C1 segment of cervical spinal cord (tissue), 14 donors: ENCODE results near the gene KCNH4.

Experiments used
- DNase-seq, 14 donors: peaks; one replicate each; lab custom pipeline; 2025; lab: John Stamatoyannopoulos, UW

Gene KCNH4

DNA sequence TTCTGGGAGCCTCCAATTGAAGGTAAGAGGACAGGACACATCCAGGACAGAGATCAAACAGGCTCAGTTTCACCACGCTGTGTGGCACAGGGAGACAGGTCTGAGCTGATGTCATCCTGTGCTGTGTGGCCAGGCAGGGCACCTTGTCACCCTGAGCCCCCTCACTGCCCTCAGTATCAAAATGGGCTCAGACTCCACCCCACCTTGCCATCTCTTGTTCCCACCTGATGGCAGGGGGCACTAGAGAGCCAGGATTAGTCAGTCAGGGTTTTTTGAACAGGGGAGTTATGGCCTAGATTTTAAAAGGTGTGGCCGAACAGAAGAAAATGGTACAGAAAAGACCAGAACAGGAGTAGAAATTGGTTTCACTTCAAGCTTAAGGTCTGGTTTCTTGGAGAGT, 62.4 kb downstream of the KCNH4 start:
- DNase-seq, result no peak

DNA sequence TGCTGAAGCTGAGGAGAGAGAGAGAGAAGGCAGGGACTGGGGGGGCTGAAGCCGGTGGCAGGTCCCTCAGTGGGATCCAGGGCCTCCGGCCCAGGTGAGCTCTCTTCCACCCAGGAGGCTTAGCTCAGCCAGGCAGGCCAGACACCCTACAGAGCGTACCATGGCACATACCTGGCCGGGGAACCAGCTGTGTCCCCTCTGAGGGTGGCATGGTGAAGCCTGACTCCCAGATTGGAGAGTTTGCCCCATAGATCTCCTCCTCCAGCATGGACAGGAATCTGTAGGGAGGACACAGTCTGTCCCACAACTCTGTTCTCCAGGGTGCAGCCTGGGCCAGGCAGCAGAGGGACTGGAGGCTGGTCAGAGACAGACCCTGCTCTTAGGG, 62.8 kb downstream of the KCNH4 start:
- no peak for DNase-seq

DNA sequence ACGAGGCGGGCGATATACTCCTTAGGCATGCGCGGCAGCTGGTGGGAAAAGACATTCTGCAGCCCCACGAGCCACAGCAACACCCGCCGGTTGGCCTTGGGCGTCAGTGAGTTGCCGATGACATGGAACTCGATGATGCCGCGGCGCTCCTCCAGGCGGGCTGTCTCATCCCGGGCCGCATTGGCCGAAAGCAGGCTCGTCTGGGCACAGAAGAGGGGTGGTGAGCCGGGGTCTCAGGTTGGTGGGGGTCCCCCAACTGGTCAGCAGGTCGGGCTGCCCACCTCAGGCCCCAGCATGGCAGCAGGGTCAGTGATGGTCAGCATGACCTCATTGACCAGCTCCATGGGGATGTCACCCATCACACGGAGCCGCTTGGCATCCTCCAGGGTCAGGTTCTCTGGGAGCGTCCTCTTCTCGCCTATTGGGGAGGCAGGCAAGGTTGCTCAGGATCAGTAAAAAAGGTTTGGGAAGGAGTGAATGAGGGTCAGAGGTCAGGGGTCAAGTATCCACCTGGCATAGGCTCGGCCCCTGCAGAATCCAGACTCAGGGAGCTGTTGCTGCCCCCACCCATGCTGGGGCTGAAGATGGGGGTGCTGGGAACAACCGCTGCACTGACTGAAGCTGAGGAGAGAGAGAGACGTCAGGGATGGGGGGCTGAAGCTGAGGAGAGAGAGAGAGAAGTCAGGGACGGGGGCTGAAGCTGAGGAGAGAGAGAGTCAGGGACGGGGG, 63.4 kb downstream of the KCNH4 start:
- DNase-seq, result no peak

DNA sequence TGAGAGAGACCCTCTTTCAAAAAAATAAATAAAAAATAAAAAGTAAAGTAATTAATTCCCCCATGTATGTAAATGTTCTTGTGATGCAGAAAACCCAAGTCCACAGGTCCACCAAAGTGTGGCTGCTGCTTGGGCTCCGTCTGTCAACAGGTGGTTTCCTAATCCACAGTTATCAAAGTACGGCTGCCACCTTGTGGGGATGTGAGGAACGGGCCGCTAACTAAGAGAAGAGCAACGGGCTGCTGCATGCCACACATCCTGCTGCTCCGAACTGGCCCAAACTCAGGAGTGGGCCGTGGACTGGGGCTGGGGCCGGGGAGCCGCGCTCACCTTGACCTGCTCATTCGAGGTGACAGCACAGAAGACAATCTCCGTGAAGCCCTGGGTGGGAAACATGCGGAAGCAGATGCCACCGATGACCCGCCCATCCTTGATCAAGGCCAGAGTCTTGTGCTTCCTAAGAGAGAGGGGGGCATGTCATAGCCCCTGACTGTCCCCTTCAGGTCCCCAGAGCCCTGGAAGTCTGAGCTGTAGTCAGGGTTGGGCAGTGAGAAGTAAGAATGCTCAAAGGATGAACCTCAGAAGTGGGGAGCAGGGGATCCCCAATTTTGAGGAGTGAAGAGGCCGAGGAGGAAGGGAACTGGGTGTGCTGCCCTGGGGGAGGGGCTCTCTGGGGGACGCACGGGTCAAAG, 64.1 kb downstream of the KCNH4 start:
- peak in 12 of 14 donors; percentile 16 to 54 (median 42) for DNase-seq

DNA sequence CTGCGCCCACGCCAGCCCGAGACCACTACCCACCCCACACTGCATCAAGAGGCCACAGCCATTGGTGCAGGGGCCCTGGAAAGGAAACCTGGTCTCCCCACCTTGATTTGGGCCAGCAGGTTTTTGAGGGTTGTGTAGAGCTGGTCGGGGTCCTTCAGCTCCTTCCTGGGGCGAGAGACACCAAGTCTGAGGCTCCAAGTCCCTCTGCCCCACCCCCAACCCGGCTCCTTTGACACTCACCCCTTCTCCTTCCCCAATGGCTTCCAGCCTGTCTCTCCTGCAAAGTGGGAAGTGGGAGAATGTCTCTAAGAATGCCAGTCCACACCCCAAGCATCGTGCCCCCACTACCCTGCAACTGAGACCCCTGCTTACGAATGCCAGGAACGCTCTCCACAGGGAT, 66.8 kb downstream of the KCNH4 start:
- no peak for DNase-seq

DNA sequence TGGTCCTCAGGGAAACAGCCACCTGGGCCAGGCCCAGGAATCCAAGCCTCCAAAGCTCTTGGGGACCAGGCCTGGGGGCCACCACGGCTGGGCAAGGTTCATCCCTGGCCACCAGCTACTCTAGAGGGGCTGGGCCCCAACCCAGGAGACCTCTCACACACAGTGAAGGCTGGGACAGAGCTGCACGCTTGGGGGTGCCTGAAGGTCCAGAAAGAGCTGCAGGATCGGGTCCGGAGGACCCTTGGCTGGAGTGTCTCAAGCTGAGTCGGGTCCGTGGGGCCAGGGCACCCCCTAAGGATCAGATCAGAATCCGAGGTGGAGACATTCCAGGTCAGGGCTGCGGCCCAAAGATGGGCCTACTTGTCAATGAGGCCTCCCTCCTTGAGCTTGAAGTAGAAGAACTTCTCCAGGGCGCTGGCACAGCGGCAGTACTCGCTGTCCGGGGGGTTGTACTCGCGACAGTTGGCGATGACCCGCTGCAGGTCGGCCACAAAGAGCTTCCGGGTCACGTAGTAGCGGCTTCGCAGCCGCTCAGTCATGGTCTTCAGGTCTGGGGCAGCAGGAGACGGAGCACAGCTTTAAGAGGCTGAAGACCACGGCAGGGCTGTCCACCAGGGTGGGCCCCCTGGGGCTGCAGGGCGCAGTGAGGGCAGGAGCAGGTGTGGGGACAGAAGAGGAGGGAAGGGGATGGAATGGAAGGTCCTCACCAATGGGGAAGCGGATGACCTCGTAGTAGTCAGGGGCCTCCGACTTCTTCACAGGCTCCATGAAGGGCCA, 67.5 kb downstream of the KCNH4 start:
- DNase-seq, result no peak

DNA sequence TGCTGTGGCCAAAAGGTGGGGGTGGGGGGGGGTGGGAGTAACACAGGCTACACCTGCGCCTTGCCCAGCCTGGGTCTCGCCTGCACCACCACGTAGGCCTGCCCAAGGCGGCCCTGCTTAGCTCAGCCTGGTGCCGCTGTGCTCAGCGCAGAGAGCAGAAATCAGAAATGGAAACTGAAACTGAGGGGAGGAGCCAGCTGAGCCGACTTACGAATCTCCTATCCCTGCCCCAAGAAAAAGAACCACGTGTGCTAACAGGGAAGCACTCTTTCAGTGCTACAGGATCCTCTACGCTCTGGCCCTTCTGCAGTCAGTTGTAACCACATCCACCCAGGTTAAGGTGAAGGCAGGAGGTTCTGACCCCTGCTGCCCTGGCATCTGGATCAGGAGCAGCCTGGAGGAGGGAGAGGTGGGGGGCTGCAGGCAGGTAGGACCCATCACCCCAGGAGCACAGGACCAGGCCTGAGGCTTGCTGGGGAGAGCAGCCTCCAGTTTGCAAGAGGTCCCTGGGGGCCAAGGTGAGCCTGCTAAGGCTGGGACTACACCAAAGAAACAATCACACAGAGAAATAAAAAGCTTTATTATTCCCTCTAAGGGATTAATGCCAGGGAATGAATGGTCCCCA, 68.3 kb downstream of the KCNH4 start, which contains the start of gene DHX58:
Gene DHX58, minus strand, starts transcription at position 163 of the 625 bp plus-strand sequence. CDS start 822 bp downstream, outside the sequence.
- peak in 12 of 14 donors; percentile 11 to 73 (median 48) for DNase-seq

DNA sequence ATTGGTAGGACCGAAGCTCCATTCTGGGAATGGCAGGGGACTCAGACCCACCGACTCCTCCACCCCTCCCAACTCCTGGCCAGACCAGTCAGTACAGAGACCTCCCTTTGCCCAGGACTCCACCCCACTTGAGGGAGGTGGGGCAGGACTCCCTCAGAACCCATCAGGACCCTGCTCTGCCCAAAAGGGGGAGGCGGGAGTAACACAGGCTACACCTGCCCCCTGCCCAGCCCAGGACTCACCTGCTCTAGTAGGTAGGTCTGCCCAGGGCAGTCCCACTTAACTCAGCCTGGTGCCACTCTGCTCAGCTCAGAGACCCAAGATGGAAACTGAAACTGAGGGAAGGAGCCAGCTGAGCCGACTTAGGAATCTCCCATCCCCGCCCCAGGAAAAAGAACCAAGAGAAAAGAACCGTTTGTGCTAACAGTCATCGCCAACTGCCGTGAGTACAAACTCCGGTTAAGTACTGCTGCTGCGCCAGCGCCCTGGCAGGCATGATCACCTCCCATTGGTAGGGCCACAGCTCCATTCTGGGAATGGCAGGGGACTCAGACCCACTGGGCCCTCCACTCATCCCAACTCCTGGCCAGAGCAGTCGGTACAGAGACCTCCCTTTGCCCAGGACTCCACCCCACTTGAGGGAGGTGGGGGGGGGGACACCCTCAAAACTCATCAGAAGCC, 68.9 kb downstream of the KCNH4 start:
- DNase-seq, result peak in 5 of 14 donors; percentile 44 to 73 (median 49)

DNA sequence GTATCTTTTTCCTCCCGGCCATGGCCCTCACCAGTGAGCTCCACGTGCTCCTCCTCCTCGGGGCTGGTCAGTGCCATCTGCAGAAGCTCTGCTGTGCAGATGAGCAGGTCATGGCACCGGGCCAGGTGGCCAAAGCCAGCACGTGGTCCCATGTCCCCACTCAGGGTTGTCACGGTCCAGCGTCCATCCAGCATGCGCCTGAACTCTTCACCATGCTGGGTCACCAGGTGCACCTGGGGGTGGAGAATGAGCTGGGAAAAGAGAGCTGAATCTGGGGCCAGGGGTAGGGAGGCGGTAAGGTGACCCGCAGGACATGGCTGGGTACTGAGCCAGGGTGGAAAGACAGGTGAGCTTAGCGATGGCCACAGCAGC, 69.7 kb downstream of the KCNH4 start:
- DNase-seq, result no peak

DNA sequence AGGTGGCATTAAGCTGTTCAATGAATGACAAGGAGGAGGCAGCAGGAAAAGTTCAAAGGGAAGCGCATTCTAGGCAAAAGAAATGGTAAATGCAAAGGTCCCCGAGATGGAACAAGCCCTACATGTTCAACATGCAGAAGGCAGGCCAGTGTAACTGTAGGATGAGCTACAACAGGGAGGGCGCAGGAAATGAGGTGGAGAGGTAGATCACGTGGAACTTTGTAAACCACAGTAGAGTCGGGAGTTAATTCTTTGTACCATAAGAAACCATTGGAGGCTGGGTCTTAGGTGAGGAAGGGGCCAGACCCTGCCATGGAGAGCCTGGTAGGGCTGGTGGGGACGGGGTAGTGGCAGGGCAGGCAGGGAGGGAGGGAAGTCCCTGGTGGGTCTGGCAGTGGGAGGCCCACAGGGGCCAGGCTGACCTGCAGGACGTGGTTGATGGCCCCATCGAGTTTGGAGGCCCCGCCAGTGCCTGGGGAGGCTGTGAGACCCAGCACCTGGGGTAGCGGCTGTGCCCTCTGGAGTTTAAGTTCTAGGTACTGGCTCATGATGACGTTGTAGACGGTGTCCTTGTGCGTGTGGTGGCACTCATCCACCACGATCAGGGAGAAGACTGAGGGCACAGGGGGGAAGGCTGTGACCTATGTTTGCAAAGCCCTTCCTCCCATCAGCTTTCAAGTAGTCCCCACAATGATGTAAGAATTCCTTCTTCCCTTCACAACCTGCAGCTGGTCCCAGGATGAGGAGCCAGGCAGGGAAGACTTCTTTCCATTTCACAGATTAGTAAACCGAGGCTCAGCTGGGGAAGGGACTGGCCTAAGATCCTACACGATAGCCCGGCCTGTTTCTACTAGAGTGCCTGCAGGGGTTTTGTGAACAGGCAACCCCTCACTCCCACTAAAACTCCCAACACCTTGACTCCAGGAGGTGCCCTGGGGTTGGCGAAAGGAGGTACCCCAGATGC, 70.4 kb downstream of the KCNH4 start:
- no peak for DNase-seq

DNA sequence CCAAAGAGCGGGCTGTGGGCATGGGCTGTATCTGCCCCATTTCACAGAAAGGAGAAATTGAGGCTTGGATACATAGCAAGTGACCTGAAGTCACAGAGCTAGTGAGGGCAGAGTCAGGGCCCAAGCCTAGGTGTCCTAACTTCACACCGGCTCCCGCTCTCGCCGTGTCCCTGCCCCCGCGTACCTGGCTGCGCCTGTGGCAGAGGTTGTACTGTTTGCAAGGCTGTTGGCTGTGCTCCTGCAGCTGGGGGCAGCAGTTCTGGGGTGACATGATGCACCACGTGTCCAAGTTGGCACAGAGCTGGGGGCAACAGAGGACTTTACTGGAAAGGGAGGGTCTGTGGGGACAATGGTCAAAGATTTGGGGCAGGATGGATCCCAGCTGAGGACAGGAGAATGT, 71.9 kb downstream of the KCNH4 start:
- no peak for DNase-seq

DNA sequence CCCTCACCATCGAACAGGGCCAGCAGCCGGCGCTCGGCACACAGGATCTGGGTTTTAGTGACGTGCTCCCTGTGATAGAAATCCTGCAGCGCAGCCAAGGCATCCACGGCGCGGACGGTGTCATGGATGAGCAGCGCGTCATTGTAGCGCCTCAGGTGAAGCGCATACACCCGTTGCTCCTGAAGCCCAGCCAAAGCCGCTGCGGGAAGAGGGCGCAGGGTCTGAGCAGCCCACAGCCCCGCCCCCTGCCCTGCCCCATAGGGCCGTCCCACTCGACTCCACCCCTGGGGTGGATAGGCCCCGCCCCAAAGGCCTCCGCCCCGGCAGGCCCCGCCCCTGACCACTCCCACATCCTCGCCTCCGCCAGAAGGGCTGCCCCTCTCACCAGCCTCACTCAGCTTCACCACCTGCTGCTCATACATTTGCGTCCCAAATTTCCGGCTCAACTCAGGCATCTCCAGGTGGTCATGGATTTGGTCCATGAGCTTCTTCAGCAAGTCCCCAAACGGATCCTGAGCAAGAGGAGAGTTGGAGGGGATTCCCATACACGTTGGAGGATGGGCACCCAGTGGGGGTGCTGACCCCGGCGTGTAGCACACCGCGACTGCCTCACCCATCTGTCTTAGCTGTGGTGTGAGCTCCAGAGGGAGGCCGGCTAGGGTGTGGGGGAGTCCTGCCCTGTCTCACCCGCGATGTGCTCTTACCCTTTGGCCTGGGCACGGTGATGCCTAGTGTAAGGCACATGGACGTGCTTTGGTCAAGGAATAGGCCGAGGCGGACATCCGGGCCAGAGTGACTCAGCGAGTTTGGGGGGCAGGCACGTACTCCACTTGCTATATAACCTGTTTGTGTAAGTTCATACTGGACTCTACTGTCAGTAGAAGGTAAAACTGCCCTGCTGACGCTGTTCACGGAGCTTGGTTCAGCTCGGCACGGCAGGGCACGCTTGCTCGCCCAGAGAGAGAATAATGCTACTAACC, 73.1 kb downstream of the KCNH4 start:
- DNase-seq, result peak in 2 of 14 donors; percentile 35 to 87

DNA sequence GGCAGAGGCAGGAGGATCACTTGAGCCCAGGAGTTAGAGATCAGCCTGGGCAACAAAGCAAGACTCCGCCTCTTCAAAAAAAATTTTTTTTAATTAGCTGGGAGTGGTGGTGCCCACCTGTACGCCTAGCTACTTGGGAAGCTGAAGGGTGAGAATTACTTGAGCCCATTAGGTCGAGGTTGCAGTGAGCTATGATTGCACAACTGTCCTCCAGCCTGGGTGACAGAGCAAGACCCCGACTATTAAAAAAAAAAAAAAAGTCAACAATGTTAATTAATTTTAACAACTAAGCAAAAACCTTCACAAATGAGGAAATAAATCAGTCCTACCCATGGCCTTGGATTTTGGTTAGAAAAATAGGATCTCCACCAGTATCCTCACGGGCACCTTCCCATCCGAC, 73.8 kb downstream of the KCNH4 start:
- DNase-seq, result no peak
